ENCODE results near the gene PRKN. TPM values are rescaled to one million over a fixed set of nuclear protein-coding genes. Genes with fewer than 3 reads are reported as not detected.

PRKN gene
- total RNA-seq, 4 donors from 2014 or later = 8.4 to 44.8 (median 12.6) TPM

DNA sequence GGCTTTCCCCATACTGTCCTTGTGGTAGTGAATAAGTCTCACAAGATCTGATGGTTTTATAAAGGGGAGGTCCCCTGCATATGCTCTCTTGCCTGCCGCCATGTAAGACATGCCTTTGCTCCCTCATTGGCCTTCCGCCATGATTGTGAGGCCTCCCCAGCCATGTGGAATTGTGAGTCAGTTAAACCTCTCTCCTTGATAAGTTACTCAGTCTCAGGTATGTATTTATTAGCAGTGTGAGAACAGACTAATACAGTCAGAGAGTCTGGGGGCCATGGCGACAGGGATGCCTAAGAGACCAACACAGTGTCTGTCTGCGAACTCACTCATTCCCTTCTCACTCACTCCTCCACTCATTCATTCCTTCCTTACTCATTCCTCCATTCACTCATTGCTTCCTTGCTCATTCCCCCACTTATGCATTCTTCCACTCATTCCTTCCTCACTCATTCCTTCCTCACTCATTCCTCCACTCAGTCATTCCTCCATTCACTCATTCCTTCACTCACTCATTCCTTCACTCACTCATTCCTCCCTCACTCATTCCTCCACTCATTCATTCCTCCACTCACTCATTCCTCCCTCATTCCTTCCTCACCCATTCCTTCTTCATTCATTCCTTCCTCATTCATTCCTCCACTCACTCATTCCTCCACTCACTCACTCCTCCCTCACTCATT is 1316.2 kb downstream of the PRKN start:
- ATAC-seq (ENCODE audit: low FRiP score) (no peak), DNase-seq (ENCODE audit: low spot score) (no peak)
- no peak for TF ChIP-seq CTCF (IDR thresholded peaks at IDR 0.05)

GRCh38 chr6:161410736-161411135 is 1316.8 kb downstream of the PRKN start:
- TF ChIP-seq CTCF (IDR thresholded peaks at IDR 0.05) = no peak
- ATAC-seq (ENCODE audit: low FRiP score) = no peak
- DNase-seq (ENCODE audit: low spot score) = no peak

DNA sequence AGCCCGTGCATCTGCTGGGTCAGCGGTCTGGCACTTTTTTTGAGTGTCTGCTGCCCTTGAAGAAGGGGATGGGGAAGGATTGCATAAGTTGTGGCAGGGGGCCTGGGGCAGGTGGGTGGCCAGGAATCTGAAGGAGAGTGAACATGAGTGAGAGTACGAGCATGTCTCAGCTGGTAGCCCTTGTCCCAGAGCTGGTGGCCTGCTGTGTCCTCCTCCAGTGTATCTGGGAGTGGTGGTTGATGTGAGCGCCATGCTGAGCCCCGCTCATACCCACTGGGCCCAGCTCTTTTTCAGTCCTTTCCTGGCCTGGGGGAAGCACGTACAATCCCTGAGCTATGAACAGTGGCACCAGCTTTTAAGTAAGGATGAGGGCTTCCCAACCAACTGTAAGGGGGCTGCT is 1317.5 kb downstream of the PRKN start:
- TF ChIP-seq CTCF (IDR thresholded peaks at IDR 0.05) = no peak
- no peak for ATAC-seq (ENCODE audit: low FRiP score)
- no peak for DNase-seq (ENCODE audit: low spot score)

- DNase-seq (ENCODE audit: low spot score) (no peak), ATAC-seq (ENCODE audit: low FRiP score) (no peak)
- TF ChIP-seq CTCF (IDR thresholded peaks at IDR 0.05) = no peak
Observed at GRCh38 chr6:161409353-161409752, 1318.2 kb downstream of the PRKN start.

DNA sequence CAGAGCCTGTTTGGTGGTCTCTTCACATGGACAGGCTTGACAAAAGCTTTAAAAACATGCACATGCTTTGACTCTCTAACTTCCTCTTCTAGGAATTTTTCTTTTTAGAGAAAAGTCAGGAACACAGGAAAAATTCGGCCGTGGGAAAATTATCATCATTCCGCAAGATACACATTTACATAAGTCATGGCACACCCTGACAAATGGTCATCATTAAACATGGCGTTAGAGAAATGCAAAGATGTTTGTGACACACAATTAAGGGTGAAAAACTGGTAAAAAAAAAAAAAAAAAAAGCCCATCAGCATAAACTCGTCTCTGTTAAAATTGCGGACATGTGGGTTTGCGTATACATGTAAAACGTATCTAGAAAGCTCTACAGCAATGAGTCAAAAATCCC is 1319.5 kb downstream of the PRKN start:
- ATAC-seq (ENCODE audit: low FRiP score) = no peak
- DNase-seq (ENCODE audit: low spot score) = no peak
- TF ChIP-seq CTCF (IDR thresholded peaks at IDR 0.05) = no peak

DNA sequence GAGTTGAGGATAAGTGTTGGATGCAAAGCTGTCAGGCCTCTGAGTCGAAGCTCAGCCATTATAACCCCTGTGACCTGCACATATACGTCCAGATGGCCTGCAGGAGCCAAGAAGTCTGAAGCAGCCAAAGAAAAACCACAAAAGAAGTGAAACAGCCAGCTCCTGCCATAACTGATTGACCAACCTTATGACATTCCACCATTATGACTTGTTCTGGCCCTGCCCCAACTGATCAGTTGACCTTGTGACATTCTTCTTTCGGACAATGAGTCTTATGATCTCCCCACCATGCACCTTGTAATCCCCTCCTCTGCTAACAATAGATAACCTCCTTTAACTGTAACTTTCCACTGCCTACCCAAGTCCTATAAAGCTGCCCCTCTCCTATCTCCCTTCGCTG is 1320.0 kb downstream of the PRKN start:
- no peak for ATAC-seq (ENCODE audit: low FRiP score)
- DNase-seq (ENCODE audit: low spot score) = no peak
- no peak for TF ChIP-seq CTCF (IDR thresholded peaks at IDR 0.05)

- no peak for ATAC-seq (ENCODE audit: low FRiP score)
- no peak for DNase-seq (ENCODE audit: low spot score)
- no peak for TF ChIP-seq CTCF (IDR thresholded peaks at IDR 0.05)
Observed at GRCh38 chr6:161407115-161407514, 1320.5 kb downstream of the PRKN start.

All from omental fat pad (tissue), 4 donors.